ENCODE data around the gene CRIP1.

The CRIP1 gene

GRCh38 chr14:105452963-105453362, 33.7 kb upstream of the CRIP1 start:
- no peak for FAIRE-seq

GRCh38 chr14:105453847-105454246, 32.8 kb upstream of the CRIP1 start:
- FAIRE-seq: no peak

- FAIRE-seq: no peak
These were observed 31.5 kb upstream of the CRIP1 start for GRCh38 chr14:105455086-105455640.

GRCh38 chr14:105455766-105456660, 30.7 kb upstream of the CRIP1 start:
- FAIRE-seq: no peak

GRCh38 chr14:105456736-105457617, 29.7 kb upstream of the CRIP1 start:
- FAIRE-seq: no peak

GRCh38 chr14:105458010-105458409, 28.7 kb upstream of the CRIP1 start:
- no peak for FAIRE-seq

GRCh38 chr14:105458571-105458970, 28.1 kb upstream of the CRIP1 start:
- FAIRE-seq: no peak

- no peak for FAIRE-seq
These were observed 26.6 kb upstream of the CRIP1 start for GRCh38 chr14:105460116-105460515.

- no peak for FAIRE-seq
These were observed 26.1 kb upstream of the CRIP1 start for GRCh38 chr14:105460616-105461015.

GRCh38 chr14:105461903-105462302, 24.8 kb upstream of the CRIP1 start:
- FAIRE-seq: no peak

GRCh38 chr14:105464501-105464900, 22.2 kb upstream of the CRIP1 start:
- no peak for FAIRE-seq

GRCh38 chr14:105465209-105466031, 21.3 kb upstream of the CRIP1 start:
- no peak for FAIRE-seq

- no peak for FAIRE-seq
These were observed 20.0 kb upstream of the CRIP1 start for GRCh38 chr14:105466531-105467248.

GRCh38 chr14:105467249-105467941, 19.3 kb upstream of the CRIP1 start:
- no peak for FAIRE-seq

- no peak for FAIRE-seq
These were observed 18.7 kb upstream of the CRIP1 start for GRCh38 chr14:105467942-105468471.

GRCh38 chr14:105468621-105469241, 18.0 kb upstream of the CRIP1 start:
- FAIRE-seq: no peak

GRCh38 chr14:105469456-105470349, 17.0 kb upstream of the CRIP1 start:
- no peak for FAIRE-seq

GRCh38 chr14:105470350-105471296, 16.1 kb upstream of the CRIP1 start:
- FAIRE-seq: peak; percentile 76

Measured in G401.6 (cell line).